Measurements from ENCODE around the gene TMEM259. TPM values are rescaled to one million over a fixed set of nuclear protein-coding genes. Genes with fewer than 3 reads are reported as not detected.

TMEM259 gene
- total and polyA plus RNA-seq, 9 of the 15 experiments (the other 6 are each of a cell fraction or from before 2014, with no cell fraction given), result 0.52 to 231 (median 63.6) TPM

DNA sequence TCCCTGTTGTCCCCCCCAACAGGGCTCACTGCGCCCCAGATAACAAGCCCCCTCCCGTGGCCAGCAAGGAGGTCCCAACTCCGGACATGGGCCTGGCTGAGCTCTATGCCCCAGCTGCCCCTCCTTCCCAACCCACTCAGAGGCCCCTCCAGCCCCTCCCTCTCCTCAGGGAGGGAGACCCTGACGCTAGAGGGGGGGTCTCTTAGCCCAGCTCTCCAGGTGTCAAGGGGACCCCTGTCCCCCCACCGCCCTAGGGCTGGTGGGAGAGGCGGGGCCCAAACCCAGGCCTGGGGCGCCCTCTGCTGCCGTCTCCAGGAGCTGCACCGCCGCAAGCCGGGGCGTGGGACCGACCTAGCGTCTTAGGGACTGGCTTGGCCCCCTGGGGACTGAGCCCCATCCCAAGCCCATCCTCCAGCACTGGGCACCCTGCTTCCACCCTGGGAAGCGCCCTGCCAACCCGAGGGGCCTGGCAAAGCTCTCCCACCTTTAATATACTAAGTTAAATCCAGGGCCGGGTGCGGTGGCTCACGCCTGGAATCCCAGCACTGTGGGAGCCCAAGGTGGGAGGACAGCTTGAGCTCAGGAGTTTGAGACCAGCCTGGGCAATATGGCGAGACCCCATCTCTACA lies 19.3 kb downstream of the TMEM259 start (continued):
- TF ChIP-seq, protein P1, sequence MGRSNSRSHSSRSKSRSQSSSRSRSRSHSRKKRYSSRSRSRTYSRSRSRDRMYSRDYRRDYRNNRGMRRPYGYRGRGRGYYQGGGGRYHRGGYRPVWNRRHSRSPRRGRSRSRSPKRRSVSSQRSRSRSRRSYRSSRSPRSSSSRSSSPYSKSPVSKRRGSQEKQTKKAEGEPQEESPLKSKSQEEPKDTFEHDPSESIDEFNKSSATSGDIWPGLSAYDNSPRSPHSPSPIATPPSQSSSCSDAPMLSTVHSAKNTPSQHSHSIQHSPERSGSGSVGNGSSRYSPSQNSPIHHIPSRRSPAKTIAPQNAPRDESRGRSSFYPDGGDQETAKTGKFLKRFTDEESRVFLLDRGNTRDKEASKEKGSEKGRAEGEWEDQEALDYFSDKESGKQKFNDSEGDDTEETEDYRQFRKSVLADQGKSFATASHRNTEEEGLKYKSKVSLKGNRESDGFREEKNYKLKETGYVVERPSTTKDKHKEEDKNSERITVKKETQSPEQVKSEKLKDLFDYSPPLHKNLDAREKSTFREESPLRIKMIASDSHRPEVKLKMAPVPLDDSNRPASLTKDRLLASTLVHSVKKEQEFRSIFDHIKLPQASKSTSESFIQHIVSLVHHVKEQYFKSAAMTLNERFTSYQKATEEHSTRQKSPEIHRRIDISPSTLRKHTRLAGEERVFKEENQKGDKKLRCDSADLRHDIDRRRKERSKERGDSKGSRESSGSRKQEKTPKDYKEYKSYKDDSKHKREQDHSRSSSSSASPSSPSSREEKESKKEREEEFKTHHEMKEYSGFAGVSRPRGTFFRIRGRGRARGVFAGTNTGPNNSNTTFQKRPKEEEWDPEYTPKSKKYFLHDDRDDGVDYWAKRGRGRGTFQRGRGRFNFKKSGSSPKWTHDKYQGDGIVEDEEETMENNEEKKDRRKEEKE (IDR thresholded peaks at IDR 0.05; ENCODE audit: borderline replicate concordance in 1 of 2, control insufficient read depth in 1 of 2, low read depth in 2 of 2, low read length in 1 of 2), result no peak
- TF ChIP-seq FOXA3 (CRISPR knock-in tag; conservative IDR thresholded peaks at IDR 0.05 in 1 of 2, IDR thresholded peaks at IDR 0.05 in 1 of 2), result no peak
- TF ChIP-seq TFAP4 (CRISPR knock-in tag; IDR thresholded peaks at IDR 0.05; ENCODE audit: borderline replicate concordance), result peak; percentile 58; the same call in 1 of the 2 replicates
- 0 out of 2 replicates have a peak, but pooled peaks have one; percentile 26 for TF ChIP-seq POLR2G (IDR thresholded peaks at IDR 0.05; ENCODE audit: low read depth, low read length)
- no peak for TF ChIP-seq ZNF197 (CRISPR knock-in tag; IDR thresholded peaks at IDR 0.05; ENCODE audit: low read depth)
- TF ChIP-seq HIVEP1 (CRISPR knock-in tag; IDR thresholded peaks at IDR 0.05), result no peak
- no peak for TF ChIP-seq DDX20 (tag; IDR thresholded peaks at IDR 0.05; ENCODE audit: low read depth)
- no peak for TF ChIP-seq NUFIP1 (IDR thresholded peaks at IDR 0.05; ENCODE audit: partially characterized antibody)
- TF ChIP-seq HMGN3 (IDR thresholded peaks at IDR 0.05; ENCODE audit: borderline replicate concordance, extremely low read depth, insufficient read length, low read depth, low read length), result peak; percentile 34
- no peak for TF ChIP-seq CEBPG (CRISPR knock-in tag; IDR thresholded peaks at IDR 0.05)
- no peak for TF ChIP-seq CEBPG (tag; conservative IDR thresholded peaks at IDR 0.05 in 1 of 2, IDR thresholded peaks at IDR 0.05 in 1 of 2)
- TF ChIP-seq ESRRA (IDR thresholded peaks at IDR 0.05; ENCODE audit: borderline replicate concordance, low read depth), result 0 out of 2 replicates have a peak, but pooled peaks have one; percentile 24
- TF ChIP-seq CBX5 (IDR thresholded peaks at IDR 0.05; ENCODE audit: borderline replicate concordance, low read depth), result no peak
- no peak for TF ChIP-seq E2F5 (CRISPR knock-in tag; IDR thresholded peaks at IDR 0.05)
- TF ChIP-seq RBM34 (IDR thresholded peaks at IDR 0.05; ENCODE audit: borderline replicate concordance, insufficient read depth, low read length), result no peak
- no peak for TF ChIP-seq TAF9B (IDR thresholded peaks at IDR 0.05; ENCODE audit: partially characterized antibody)
- no peak for TF ChIP-seq HOXB6 (CRISPR knock-in tag; IDR thresholded peaks at IDR 0.05; ENCODE audit: borderline replicate concordance)
- no peak for TF ChIP-seq ZSCAN29 (IDR thresholded peaks at IDR 0.05)
- TF ChIP-seq FOXK1 (CRISPR knock-in tag; IDR thresholded peaks at IDR 0.05; ENCODE audit: borderline replicate concordance), result no peak
- no peak for TF ChIP-seq POLR2AphosphoS5 (IDR thresholded peaks at IDR 0.05; ENCODE audit: control insufficient read depth, insufficient read depth, low read depth, low read length)
- TF ChIP-seq ZNF436 (CRISPR knock-in tag; IDR thresholded peaks at IDR 0.05), result no peak
- TF ChIP-seq DLX4 (CRISPR knock-in tag; IDR thresholded peaks at IDR 0.05), result no peak
